ENCODE results near the gene PMEL. TPM values are rescaled to one million over a fixed set of nuclear protein-coding genes. Genes with fewer than 3 reads are reported as not detected.

The PMEL gene
- total and polyA plus RNA-seq, 9 of the 15 experiments (the other 6 are each of a cell fraction or from before 2014, with no cell fraction given) = 0.36 to 2.0 (median 0.98) TPM

GRCh38 chr12:55966408-55967281, 803 bp upstream of the PMEL start, which contains the start of gene CDK2 (continued):
- TF ChIP-seq MLX (CRISPR knock-in tag; conservative IDR thresholded peaks at IDR 0.05) (no peak), NCOR1 (IDR thresholded peaks at IDR 0.05) (no peak), EGR1 (conservative IDR thresholded peaks at IDR 0.05) (no peak), OTX1 (CRISPR knock-in tag; IDR thresholded peaks at IDR 0.05) (no peak), HMGXB4 (CRISPR knock-in tag; IDR thresholded peaks at IDR 0.05) (no peak), CBX5 (IDR thresholded peaks at IDR 0.05; ENCODE audit: borderline replicate concordance, low read depth) (no peak), RBM14 (IDR thresholded peaks at IDR 0.05; ENCODE audit: borderline replicate concordance, insufficient read depth, low read depth, low read length) (no peak), FOXK1 (CRISPR knock-in tag; IDR thresholded peaks at IDR 0.05; ENCODE audit: borderline replicate concordance) (no peak), BRD4 (IDR thresholded peaks at IDR 0.05) (no peak), ZNF253 (CRISPR knock-in tag; conservative IDR thresholded peaks at IDR 0.05) (no peak), ELK3 (CRISPR knock-in tag; IDR thresholded peaks at IDR 0.05) (no peak), RBFOX2 (IDR thresholded peaks at IDR 0.05; ENCODE audit: low read depth, low read length) (peak; percentile 91), USF2 (CRISPR knock-in tag; IDR thresholded peaks at IDR 0.05) (peak; percentile 20; the same call in 1 of the 2 replicates), TOE1 (IDR thresholded peaks at IDR 0.05; ENCODE audit: borderline replicate concordance) (no peak), TOE1 (CRISPR knock-in tag; IDR thresholded peaks at IDR 0.05; ENCODE audit: borderline replicate concordance, low read depth) (no peak), NFYB (IDR thresholded peaks at IDR 0.05; ENCODE audit: extremely low read depth, insufficient read length) (peak; percentile 89), PML (IDR thresholded peaks at IDR 0.05; ENCODE audit: low read length) (peak; percentile 53; the same call in 1 of the 2 replicates), GABPA (tag; conservative IDR thresholded peaks at IDR 0.05; ENCODE audit: low read depth) (peak; percentile 54), MNT (conservative IDR thresholded peaks at IDR 0.05) (peak in 1 of 2 experiments; percentile 70; a peak in 2 of 4 replicates), ZKSCAN1 (IDR thresholded peaks at IDR 0.05; ENCODE audit: low read depth, low read length) (no peak), SUPT5H (IDR thresholded peaks at IDR 0.05) (peak; percentile 88)
